ENCODE measurements around the gene RNF125. TPM values are rescaled to one million over a fixed set of nuclear protein-coding genes. Genes with fewer than 3 reads are reported as not detected.
A peak's percentile ranks its signal among the peaks of the same experiment; 100 is the strongest.

The RNF125 gene
- total and polyA plus RNA-seq, 10 donors: 1.8 to 12.9 (median 9.1) TPM

GRCh38 chr18:32074206-32074605 lies 55.6 kb downstream of the RNF125 start:
- 91 to 100% (median 98%) methylated on average over 1 of the region's 1 CpG for WGBS, 5 donors
- Histone ChIP-seq H3K36me3 (peaks cover 0 to 23% (median 0%) of the 10 kb centered on the region in 6 donors), H3K27me3 (replicated peaks in 1 of 7) (no peaks in the 10 kb centered on the region), H3K4me1 (peaks cover 0 to 10% (median 0%) of the 10 kb centered on the region in 6 donors), H3K4me3 (no peak overlapping the region), H3K9me3 (no peaks in the 10 kb centered on the region), H3K27ac (no peak overlapping the region)
- DNase-seq: no peak
- intact Hi-C loops (cut with DNase I; ENCODE audit: low total_unique reads): loop anchor here (10.0 kb wide), 1 partner anchor 129 kb away; the partner anchor contains the start of gene TRAPPC8
- no peak for TF ChIP-seq POLR2AphosphoS5 (IDR thresholded peaks at IDR 0.05)
- no peak for TF ChIP-seq POLR2A (IDR thresholded peaks at IDR 0.05)

DNA sequence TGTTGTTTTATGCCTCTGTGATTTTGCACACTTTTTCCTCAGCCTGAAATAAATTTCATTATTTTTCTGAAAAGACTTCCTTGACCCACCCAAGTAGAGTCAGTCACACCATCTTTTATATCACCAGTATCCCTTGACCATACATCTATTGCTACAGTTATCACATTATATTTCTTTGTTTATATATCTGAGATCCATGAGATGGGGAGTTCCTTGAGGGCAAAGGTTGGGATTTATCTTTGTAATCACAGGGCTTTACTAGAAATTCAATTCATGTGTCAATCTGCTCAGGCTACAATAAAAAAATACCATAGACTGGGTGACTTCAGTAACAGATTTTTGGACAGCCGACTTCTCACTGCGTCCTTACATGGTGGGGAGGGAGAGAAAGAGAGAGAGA lies 60.2 kb downstream of the RNF125 start:
- H3K9me3 ChIP-seq: no peaks in the 10 kb centered on the region
- peaks cover 0 to 5% (median 0%) of the 10 kb centered on the region in 6 donors for H3K36me3 ChIP-seq
- no peaks in the 10 kb centered on the region for H3K27me3 ChIP-seq (replicated peaks in 1 of 7)
- intact Hi-C loops (cut with DNase I; ENCODE audit: low total_unique reads): loop anchor here (10.0 kb wide), 1 partner anchor 134 kb away; the partner anchor contains the start of gene TRAPPC8
- no peak for DNase-seq
- H3K4me3 ChIP-seq: no peak overlapping the region
- H3K27ac ChIP-seq: no peak overlapping the region
- TF ChIP-seq, protein P1, sequence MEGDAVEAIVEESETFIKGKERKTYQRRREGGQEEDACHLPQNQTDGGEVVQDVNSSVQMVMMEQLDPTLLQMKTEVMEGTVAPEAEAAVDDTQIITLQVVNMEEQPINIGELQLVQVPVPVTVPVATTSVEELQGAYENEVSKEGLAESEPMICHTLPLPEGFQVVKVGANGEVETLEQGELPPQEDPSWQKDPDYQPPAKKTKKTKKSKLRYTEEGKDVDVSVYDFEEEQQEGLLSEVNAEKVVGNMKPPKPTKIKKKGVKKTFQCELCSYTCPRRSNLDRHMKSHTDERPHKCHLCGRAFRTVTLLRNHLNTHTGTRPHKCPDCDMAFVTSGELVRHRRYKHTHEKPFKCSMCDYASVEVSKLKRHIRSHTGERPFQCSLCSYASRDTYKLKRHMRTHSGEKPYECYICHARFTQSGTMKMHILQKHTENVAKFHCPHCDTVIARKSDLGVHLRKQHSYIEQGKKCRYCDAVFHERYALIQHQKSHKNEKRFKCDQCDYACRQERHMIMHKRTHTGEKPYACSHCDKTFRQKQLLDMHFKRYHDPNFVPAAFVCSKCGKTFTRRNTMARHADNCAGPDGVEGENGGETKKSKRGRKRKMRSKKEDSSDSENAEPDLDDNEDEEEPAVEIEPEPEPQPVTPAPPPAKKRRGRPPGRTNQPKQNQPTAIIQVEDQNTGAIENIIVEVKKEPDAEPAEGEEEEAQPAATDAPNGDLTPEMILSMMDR (IDR thresholded peaks at IDR 0.05 in 8 of 11, conservative IDR thresholded peaks at IDR 0.05 in 3 of 11): no peak
- no peak for TF ChIP-seq POLR2AphosphoS5 (IDR thresholded peaks at IDR 0.05)
- no peak for TF ChIP-seq POLR2A (IDR thresholded peaks at IDR 0.05)
- H3K4me1 ChIP-seq: peaks cover 0 to 13% (median 3%) of the 10 kb centered on the region in 6 donors
- WGBS, 5 donors: 96 to 100% (median 97%) methylated on average over 2 of the region's 2 CpGs

GRCh38 chr18:32081881-32082280 lies 63.3 kb downstream of the RNF125 start:
- Histone ChIP-seq H3K4me3 (no peak overlapping the region), H3K36me3 (no peaks in the 10 kb centered on the region), H3K27me3 (replicated peaks in 1 of 7) (no peaks in the 10 kb centered on the region), H3K9me3 (no peaks in the 10 kb centered on the region), H3K27ac (no peak overlapping the region), H3K4me1 (peaks cover 12 to 43% (median 31%) of the 10 kb centered on the region in 6 donors)
- intact Hi-C loops (cut with DNase I; ENCODE audit: low total_unique reads): no loop called here
- no peak for TF ChIP-seq POLR2AphosphoS5 (IDR thresholded peaks at IDR 0.05)
- TF ChIP-seq POLR2A (IDR thresholded peaks at IDR 0.05): no peak
- TF ChIP-seq, protein P1 (IDR thresholded peaks at IDR 0.05 in 8 of 11, conservative IDR thresholded peaks at IDR 0.05 in 3 of 11): no peak
- 77 to 82% (median 79%) methylated on average over 1 of the region's 1 CpG for WGBS, 5 donors
- no peak for DNase-seq

GRCh38 chr18:32083781-32084180 lies 65.2 kb downstream of the RNF125 start:
- DNase-seq: no peak
- intact Hi-C loops (cut with DNase I; ENCODE audit: low total_unique reads): no loop called here
- Histone ChIP-seq H3K4me1 (peaks cover 12 to 53% (median 35%) of the 10 kb centered on the region in 6 donors), H3K4me3 (no peak overlapping the region), H3K27ac (peak overlapping the region in 2 of 8 donors; percentile 93 to 94), H3K27me3 (replicated peaks in 1 of 7) (no peaks in the 10 kb centered on the region), H3K36me3 (no peaks in the 10 kb centered on the region), H3K9me3 (no peaks in the 10 kb centered on the region)
- no peak for TF ChIP-seq POLR2AphosphoS5 (IDR thresholded peaks at IDR 0.05)
- no peak for TF ChIP-seq POLR2A (IDR thresholded peaks at IDR 0.05)
- TF ChIP-seq, protein P1 (IDR thresholded peaks at IDR 0.05 in 8 of 11, conservative IDR thresholded peaks at IDR 0.05 in 3 of 11): no peak
- WGBS, 5 donors: 95 to 99% (median 96%) methylated on average over 8 of the region's 8 CpGs
